Islet precursor cell (in vitro differentiated cells): ENCODE data around the gene GCN1.

Experiments used
- DNase-seq: peaks from one replicate; pipeline ENCODE4 v3.0.0-alpha.2; 2018

Gene GCN1

GRCh38 chr12:120136093-120136770 lies 58.3 kb downstream of the GCN1 start:
- DNase-seq, result peak; percentile 97

GRCh38 chr12:120134307-120134980 lies 60.1 kb downstream of the GCN1 start:
- DNase-seq, result no peak

- DNase-seq, result no peak
Measured at GRCh38 chr12:120132863-120133385, 61.6 kb downstream of the GCN1 start.

- no peak for DNase-seq
Measured at GRCh38 chr12:120132054-120132836, 62.3 kb downstream of the GCN1 start.

GRCh38 chr12:120131116-120131515 lies 63.4 kb downstream of the GCN1 start:
- no peak for DNase-seq

- no peak for DNase-seq
Measured at GRCh38 chr12:120130011-120130410, 64.5 kb downstream of the GCN1 start.

GRCh38 chr12:120126635-120127005 lies 67.9 kb downstream of the GCN1 start:
- DNase-seq, result no peak

- DNase-seq, result no peak
Measured at GRCh38 chr12:120125792-120126634, 68.5 kb downstream of the GCN1 start.

GRCh38 chr12:120125029-120125428 lies 69.5 kb downstream of the GCN1 start:
- DNase-seq, result no peak

- DNase-seq, result no peak
Measured at GRCh38 chr12:120121766-120122293, 72.7 kb downstream of the GCN1 start.

- DNase-seq, result no peak
Measured at GRCh38 chr12:120121343-120121742, 73.2 kb downstream of the GCN1 start.

GRCh38 chr12:120119271-120119973 lies 75.1 kb downstream of the GCN1 start:
- DNase-seq, result no peak

GRCh38 chr12:120118321-120119061 lies 76.0 kb downstream of the GCN1 start:
- peak; percentile 88 for DNase-seq

- DNase-seq, result no peak
Measured at GRCh38 chr12:120117961-120118320, 76.6 kb downstream of the GCN1 start.

GRCh38 chr12:120116792-120117651 lies 77.5 kb downstream of the GCN1 start:
- peak; percentile 99 for DNase-seq

GRCh38 chr12:120116441-120116791 lies 78.1 kb downstream of the GCN1 start, which contains the start of gene RAB35:
Gene RAB35 (minus strand): TSS chr12:120116753. CDS start chr12:120116650, 103 bp downstream.
- no peak for DNase-seq

- peak; percentile 76 for DNase-seq
Measured at GRCh38 chr12:120115692-120116440, 78.6 kb downstream of the GCN1 start.

GRCh38 chr12:120115066-120115465 lies 79.4 kb downstream of the GCN1 start:
- no peak for DNase-seq
